ENCODE measurements around the gene EPS8L1.
"Not testable (repeated sequence)": the region's sequence is repeated elsewhere in the genome, so short reads cannot be mapped to it uniquely, and the experiment has no call there.

The EPS8L1 gene

GRCh38 chr19:55105237-55105636 is 29.6 kb downstream of the EPS8L1 start:
- Mint-ChIP-seq H3K36me3 (ENCODE audit: low read depth) (peaks cover 39% of the 10 kb centered on the region), H3K4me1 (ENCODE audit: low read depth) (peaks cover 9% of the 10 kb centered on the region), H3K4me3 (no peak overlapping the region), H3K9me3 (peaks cover 10% of the 10 kb centered on the region), H3K27ac (no peak overlapping the region), H3K27me3 (ENCODE audit: low read depth) (no peaks in the 10 kb centered on the region)

GRCh38 chr19:55106591-55106990 is 30.9 kb downstream of the EPS8L1 start:
- Mint-ChIP-seq H3K9me3 (peaks cover 10% of the 10 kb centered on the region), H3K27me3 (ENCODE audit: low read depth) (no peaks in the 10 kb centered on the region), H3K36me3 (ENCODE audit: low read depth) (peaks cover 40% of the 10 kb centered on the region), H3K27ac (no peak overlapping the region), H3K4me3 (no peak overlapping the region), H3K4me1 (ENCODE audit: low read depth) (peaks cover 9% of the 10 kb centered on the region)

DNA sequence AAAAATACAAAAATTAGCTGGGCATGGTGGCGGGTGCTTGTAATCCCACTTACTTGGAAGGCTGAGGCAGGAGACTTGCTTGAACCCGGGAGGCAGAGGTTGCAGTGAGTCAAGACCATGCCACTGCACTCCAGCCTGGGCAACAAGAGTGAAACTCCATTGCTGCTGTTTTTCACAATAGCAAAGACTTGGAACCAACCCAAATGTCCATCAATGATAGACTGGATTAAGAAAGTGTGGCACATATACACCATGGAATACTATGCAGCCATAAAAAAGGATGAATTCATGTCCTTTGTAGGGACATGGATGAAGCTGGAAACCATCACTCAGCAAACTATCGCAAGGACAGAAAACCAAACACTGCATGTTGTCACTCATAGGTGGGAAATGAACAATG is 31.6 kb downstream of the EPS8L1 start:
- H3K4me1 Mint-ChIP-seq (ENCODE audit: low read depth); H3K9me3 Mint-ChIP-seq; H3K27me3 Mint-ChIP-seq (ENCODE audit: low read depth); H3K4me3 Mint-ChIP-seq; H3K27ac Mint-ChIP-seq: not testable (repeated sequence)
- peaks cover 35% of the 10 kb centered on the region for H3K36me3 Mint-ChIP-seq (ENCODE audit: low read depth)

DNA sequence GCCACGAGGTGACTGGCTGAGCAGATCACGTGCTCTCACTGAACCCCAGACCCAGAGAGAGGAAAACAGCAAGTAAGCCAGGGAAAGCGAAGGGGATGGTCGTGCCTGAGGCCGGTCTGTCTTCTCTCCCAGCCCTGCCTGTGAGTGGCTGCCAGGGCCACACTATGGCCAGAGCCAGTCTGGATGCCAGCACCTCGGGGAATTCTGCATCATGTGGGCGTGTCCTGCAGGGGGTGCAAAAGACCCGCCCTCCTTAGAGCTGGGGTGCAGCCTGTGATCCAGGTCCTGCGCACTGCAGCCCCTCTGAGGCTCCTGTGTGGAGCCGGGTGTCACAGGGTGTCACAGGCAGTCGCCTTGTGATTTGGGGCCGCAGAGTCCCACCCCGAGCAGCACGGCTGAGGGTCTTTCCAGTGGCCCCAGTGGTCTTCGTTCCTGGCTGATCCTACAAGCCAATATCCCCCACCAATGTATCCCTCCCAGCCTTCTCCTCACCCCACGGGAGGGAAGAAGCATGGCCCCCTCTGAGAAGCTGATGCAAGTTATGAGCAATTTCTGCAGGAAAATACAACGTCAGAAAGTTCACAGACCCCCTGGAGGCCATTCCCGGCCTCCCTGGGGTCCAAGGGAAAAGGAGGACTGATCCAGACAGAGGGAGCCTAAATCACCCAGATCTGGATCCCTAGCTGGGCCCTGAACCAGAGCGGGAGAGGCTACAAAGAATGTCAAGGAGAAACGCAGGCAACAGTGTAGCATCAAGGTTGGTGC is 34.0 kb downstream of the EPS8L1 start:
- Mint-ChIP-seq H3K27ac (no peak overlapping the region), H3K27me3 (ENCODE audit: low read depth) (no peaks in the 10 kb centered on the region), H3K4me3 (no peak overlapping the region), H3K4me1 (ENCODE audit: low read depth) (peaks cover 11% of the 10 kb centered on the region), H3K9me3 (peaks cover 3% of the 10 kb centered on the region), H3K36me3 (ENCODE audit: low read depth) (peaks cover 23% of the 10 kb centered on the region)

DNA sequence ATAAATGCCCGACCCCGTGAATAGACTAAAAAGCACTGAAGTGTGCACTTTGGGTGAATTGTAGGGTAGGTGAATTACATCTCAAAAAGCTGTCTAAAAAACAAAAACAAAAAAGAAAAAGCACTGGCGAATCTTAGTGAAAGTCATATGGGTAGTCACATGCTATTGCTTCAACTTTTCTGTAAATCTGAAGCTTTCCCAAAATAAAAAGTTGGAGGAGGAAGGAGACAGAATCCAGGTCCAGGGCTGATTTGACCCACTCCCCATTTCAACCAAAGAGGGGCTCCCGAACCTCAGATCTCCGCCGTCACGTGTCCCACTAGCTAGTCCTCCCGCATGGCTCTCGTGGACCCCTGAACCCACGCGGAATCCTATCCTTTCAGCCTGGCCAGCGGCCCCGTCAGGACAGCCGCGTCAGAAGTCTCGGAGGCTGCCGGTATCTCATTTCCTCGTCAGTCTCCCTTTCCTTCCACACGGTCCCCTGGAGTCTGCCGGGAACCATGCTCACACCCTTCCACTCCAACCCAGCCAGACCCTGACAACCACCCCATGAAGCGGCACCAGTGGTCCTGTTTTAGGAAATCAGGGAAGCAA is 35.7 kb downstream of the EPS8L1 start:
- Mint-ChIP-seq H3K36me3 (ENCODE audit: low read depth) (peaks cover 22% of the 10 kb centered on the region), H3K4me1 (ENCODE audit: low read depth) (peaks cover 25% of the 10 kb centered on the region), H3K27me3 (ENCODE audit: low read depth) (no peaks in the 10 kb centered on the region), H3K27ac (no peak overlapping the region), H3K9me3 (peaks cover 3% of the 10 kb centered on the region), H3K4me3 (no peak overlapping the region)

DNA sequence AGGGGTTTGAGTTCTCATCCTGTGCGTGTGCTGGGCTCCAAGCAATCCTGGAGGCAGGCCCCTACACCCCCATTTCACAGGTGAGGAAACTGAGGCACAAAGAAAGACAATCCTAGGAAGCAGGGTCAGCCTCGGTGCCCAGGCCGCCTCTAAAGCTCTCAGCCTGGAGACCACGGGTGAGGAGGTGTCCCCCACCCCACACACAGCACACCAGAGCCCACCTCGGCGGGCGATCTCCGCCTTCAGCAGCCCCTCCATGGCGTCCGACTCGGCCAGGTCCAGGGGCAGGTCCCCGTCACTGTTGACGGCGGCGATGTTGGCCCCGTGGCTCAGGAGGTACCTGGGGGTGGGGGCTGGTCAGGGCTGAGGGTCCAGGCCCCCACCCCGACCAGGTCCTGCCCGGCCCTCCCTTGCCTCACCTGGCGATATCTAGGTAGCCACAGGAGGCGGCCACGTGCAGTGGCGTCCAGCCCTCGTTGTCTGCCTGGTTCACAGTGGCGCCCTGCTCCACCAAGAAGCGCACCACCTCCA is 36.6 kb downstream of the EPS8L1 start:
- H3K36me3 Mint-ChIP-seq (ENCODE audit: low read depth): peaks cover 15% of the 10 kb centered on the region
- no peaks in the 10 kb centered on the region for H3K9me3 Mint-ChIP-seq
- no peaks in the 10 kb centered on the region for H3K27me3 Mint-ChIP-seq (ENCODE audit: low read depth)
- no peak overlapping the region for H3K27ac Mint-ChIP-seq
- H3K4me1 Mint-ChIP-seq (ENCODE audit: low read depth): peaks cover 21% of the 10 kb centered on the region
- no peak overlapping the region for H3K4me3 Mint-ChIP-seq

- Mint-ChIP-seq H3K4me1 (ENCODE audit: low read depth) (peaks cover 24% of the 10 kb centered on the region), H3K27me3 (ENCODE audit: low read depth) (no peaks in the 10 kb centered on the region), H3K27ac (no peak overlapping the region), H3K36me3 (ENCODE audit: low read depth) (peaks cover 15% of the 10 kb centered on the region), H3K9me3 (no peaks in the 10 kb centered on the region), H3K4me3 (no peak overlapping the region)
Observed at GRCh38 chr19:55112777-55113569, 37.3 kb downstream of the EPS8L1 start.

- Mint-ChIP-seq H3K27me3 (ENCODE audit: low read depth) (no peaks in the 10 kb centered on the region), H3K27ac (no peak overlapping the region), H3K36me3 (ENCODE audit: low read depth) (peaks cover 12% of the 10 kb centered on the region), H3K4me3 (no peak overlapping the region), H3K9me3 (no peaks in the 10 kb centered on the region), H3K4me1 (ENCODE audit: low read depth) (peaks cover 24% of the 10 kb centered on the region)
Observed at GRCh38 chr19:55113570-55114039, 37.9 kb downstream of the EPS8L1 start.

- H3K9me3 Mint-ChIP-seq: no peaks in the 10 kb centered on the region
- H3K36me3 Mint-ChIP-seq (ENCODE audit: low read depth): peaks cover 8% of the 10 kb centered on the region
- H3K27ac Mint-ChIP-seq: no peak overlapping the region
- peak overlapping the region; percentile 100 for H3K4me3 Mint-ChIP-seq
- no peaks in the 10 kb centered on the region for H3K27me3 Mint-ChIP-seq (ENCODE audit: low read depth)
- H3K4me1 Mint-ChIP-seq (ENCODE audit: low read depth): peaks cover 25% of the 10 kb centered on the region
Observed at GRCh38 chr19:55114566-55115145, 39.0 kb downstream of the EPS8L1 start.

DNA sequence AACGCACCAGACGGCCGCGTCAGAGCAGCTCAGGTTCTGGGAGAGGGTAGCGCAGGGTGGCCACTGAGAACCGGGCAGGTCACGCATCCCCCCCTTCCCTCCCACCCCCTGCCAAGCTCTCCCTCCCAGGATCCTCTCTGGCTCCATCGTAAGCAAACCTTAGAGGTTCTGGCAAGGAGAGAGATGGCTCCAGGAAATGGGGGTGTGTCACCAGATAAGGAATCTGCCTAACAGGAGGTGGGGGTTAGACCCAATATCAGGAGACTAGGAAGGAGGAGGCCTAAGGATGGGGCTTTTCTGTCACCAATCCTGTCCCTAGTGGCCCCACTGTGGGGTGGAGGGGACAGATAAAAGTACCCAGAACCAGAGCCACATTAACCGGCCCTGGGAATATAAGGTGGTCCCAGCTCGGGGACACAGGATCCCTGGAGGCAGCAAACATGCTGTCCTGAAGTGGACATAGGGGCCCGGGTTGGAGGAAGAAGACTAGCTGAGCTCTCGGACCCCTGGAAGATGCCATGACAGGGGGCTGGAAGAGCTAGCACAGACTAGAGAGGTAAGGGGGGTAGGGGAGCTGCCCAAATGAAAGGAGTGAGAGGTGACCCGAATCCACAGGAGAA is 39.9 kb downstream of the EPS8L1 start:
- peaks cover 28% of the 10 kb centered on the region for H3K4me1 Mint-ChIP-seq (ENCODE audit: low read depth)
- H3K27ac Mint-ChIP-seq: peak overlapping the region; percentile 96
- no peaks in the 10 kb centered on the region for H3K27me3 Mint-ChIP-seq (ENCODE audit: low read depth)
- H3K4me3 Mint-ChIP-seq: peak overlapping the region; percentile 100
- peaks cover 6% of the 10 kb centered on the region for H3K36me3 Mint-ChIP-seq (ENCODE audit: low read depth)
- H3K9me3 Mint-ChIP-seq: no peaks in the 10 kb centered on the region

DNA sequence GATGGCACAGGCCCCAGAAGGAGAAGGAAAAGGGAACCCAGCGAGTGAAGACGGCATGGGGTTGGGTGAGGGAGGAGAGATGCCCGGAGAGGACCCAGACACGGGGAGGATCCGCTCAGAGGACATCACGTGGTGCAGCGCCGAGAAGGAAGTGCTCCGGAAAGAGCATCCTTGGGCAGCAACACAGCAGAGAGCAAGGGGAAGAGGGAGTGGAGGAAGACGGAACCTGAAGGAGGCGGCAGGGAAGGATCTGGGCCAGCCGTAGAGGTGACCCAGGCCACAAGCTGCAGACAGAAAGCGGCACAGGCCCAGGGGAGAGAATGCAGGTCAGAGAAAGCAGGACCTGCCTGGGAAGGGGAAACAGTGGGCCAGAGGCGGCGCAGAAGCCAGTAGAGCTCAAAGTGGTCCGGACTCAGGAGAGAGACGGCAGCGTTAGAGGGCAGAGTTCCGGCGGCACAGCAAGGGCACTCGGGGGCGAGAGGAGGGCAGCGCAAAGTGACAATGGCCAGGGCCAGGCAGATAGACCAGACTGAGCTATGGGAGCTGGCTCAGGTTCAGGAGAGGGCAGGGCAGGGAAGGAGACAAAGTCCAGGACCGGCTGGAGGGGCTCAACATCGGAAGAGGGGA is 40.7 kb downstream of the EPS8L1 start:
- Mint-ChIP-seq H3K9me3 (no peaks in the 10 kb centered on the region), H3K36me3 (ENCODE audit: low read depth) (peaks cover 4% of the 10 kb centered on the region), H3K4me1 (ENCODE audit: low read depth) (peaks cover 28% of the 10 kb centered on the region), H3K27ac (peak overlapping the region; percentile 96), H3K4me3 (peak overlapping the region; percentile 100), H3K27me3 (ENCODE audit: low read depth) (no peaks in the 10 kb centered on the region)

DNA sequence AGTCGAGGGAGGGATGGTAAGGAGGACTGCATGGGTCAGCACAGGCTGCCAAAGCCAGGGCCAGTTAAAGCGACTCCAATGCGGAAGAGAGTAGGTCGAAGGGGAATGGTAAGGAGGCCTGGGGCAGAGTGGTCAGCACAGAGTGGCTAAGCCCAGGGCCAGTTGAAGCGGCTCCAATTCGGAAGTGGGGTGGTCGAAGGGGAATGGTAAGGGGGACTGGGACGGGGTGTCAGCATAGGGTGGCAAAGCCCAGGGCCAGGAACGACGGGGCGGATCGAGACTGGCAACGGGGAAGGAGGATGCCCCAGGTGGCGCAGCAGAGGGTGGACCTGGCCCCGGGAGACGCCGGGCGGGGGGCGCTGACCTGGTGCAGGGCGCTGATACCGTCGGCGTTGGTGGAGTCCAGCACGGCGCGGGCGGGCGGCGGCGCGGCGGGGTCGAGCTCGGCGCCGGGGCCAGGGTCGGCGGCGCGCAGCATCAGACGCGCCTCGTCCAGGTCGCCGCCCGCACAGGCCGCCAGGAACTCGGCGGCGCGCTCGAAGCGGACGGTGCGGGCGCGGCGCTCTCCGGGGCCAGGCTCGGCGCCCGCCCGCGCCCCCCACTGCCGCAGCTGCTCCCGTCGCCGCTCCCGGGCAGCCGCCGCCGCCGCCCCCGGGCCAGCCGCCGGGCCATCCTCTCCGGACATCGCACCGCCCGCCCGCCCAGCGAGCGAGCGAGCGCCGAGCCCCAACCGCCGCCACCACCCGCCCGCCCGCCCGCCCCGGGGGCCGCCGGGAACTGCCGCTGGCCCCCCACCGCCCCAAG is 41.4 kb downstream of the EPS8L1 start, which contains the start of gene PPP1R12C:
Gene PPP1R12C, minus strand, starts transcription at position 779 of the 804 bp plus-strand sequence. Its CDS starts 94 bp downstream, at position 685.
- Mint-ChIP-seq H3K27me3 (ENCODE audit: low read depth) (no peaks in the 10 kb centered on the region), H3K36me3 (ENCODE audit: low read depth) (peaks cover 4% of the 10 kb centered on the region), H3K4me3 (peak within 1 kb of the TSS; percentile 100), H3K4me1 (ENCODE audit: low read depth) (peaks cover 28% of the 10 kb centered on the region), H3K27ac (peak within 1 kb of the TSS; percentile 96), H3K9me3 (no peaks in the 10 kb centered on the region)
